SH-SY5Y (cell line): ENCODE measurements around the gene OSBPL2.

Source experiments
- GATA2 ChIP-seq: IDR thresholded peaks from 2 replicates; pipeline ENCODE4 v1.6.1; 2011; ENCODE audit warnings: mild to moderate bottlenecking, low read depth, low read length
- GATA3 ChIP-seq: IDR thresholded peaks from 2 replicates; pipeline ENCODE4 v1.6.1; 2011; ENCODE audit warnings: low read depth, mild to moderate bottlenecking, low read length, moderate library complexity

DNA sequence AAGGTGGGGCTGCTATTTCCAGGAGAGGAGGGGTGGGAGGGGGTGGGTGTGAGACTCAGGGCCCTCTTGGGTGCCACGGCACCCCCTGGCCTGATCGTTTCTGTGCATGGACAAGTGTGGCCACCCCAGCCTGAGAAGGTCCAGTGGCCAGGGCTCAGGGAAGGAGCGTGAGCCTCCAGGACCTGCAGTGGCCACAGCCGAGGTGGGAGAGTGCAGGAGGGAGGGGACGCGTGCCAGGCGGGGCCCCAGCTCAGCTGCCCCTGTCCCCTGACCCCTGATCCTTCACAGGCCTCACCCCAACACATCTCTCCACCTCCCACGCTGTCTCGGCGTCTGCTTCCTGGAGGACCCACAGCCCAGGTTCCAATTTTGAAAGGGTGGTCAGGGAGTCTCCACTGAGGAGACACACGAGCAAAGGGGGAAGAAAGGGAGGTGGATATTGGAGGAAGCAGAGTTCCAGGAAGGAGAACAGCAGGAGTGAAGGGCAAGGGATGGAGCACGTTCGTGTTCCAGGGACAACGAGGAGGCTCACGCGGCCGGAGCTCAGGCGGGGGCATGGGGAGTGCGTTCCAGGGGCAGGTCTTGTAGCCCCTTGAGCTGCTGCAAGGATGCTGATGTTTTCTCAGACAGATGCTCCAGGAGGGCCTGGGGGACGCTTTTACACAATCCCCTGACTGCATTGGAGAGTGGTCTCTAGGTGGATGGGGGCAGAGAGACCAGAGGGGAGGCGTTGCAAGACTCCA, 14.0 kb upstream of the OSBPL2 start:
- TF ChIP-seq GATA2 (no peak), GATA3 (no peak)
